ENCODE measurements around the gene DPEP1. TPM values are rescaled to one million over a fixed set of nuclear protein-coding genes. Genes with fewer than 3 reads are reported as not detected.
"Not testable (repeated sequence)": the region's sequence is repeated elsewhere in the genome, so short reads cannot be mapped to it uniquely, and the experiment has no call there.

The DPEP1 gene
- polyA plus RNA-seq, 4 donors, result 125 to 375 (median 342) TPM

GRCh38 chr16:89664238-89664637 lies 50.8 kb downstream of the DPEP1 start:
- not testable (repeated sequence) for H3K27ac ChIP-seq (ENCODE audit: low read depth in 1 of 3, low read length in 2 of 3); FAIRE-seq; DNase-seq; H3K27me3 ChIP-seq (ENCODE audit: control insufficient read depth in 3 of 3, insufficient read depth in 3 of 3, low read length in 3 of 3); H3K4me3 ChIP-seq (ENCODE audit: low read depth in 1 of 3, low read length in 3 of 3)
- H3K9me3 ChIP-seq (ENCODE audit: control insufficient read depth in 2 of 2, insufficient read depth in 1 of 2, low read depth in 1 of 2, low read length in 1 of 2), result peaks cover 0 to 16% of the 10 kb centered on the region in 2 donors
- peaks cover 0 to 58% (median 3%) of the 10 kb centered on the region in 3 donors for H3K36me3 ChIP-seq (ENCODE audit: control insufficient read depth in 3 of 3, insufficient read depth in 2 of 3, low read depth in 1 of 3, low read length in 3 of 3)
- peaks cover 0 to 12% (median 0%) of the 10 kb centered on the region in 3 donors for H3K4me1 ChIP-seq (ENCODE audit: control insufficient read depth in 3 of 3, insufficient read depth in 2 of 3, low read depth in 1 of 3, low read length in 2 of 3)
- 78 to 80% (median 79%) methylated on average over 10 of the region's 11 CpGs for WGBS, 3 donors

GRCh38 chr16:89667000-89667399 lies 53.6 kb downstream of the DPEP1 start:
- DNase-seq; H3K27me3 ChIP-seq (ENCODE audit: control insufficient read depth in 3 of 3, insufficient read depth in 3 of 3, low read length in 3 of 3); FAIRE-seq; H3K4me3 ChIP-seq (ENCODE audit: low read depth in 1 of 3, low read length in 3 of 3); H3K27ac ChIP-seq (ENCODE audit: low read depth in 1 of 3, low read length in 2 of 3): not testable (repeated sequence)
- Histone ChIP-seq H3K36me3 (ENCODE audit: control insufficient read depth in 3 of 3, insufficient read depth in 2 of 3, low read depth in 1 of 3, low read length in 3 of 3) (peaks cover 0 to 46% (median 3%) of the 10 kb centered on the region in 3 donors), H3K4me1 (ENCODE audit: control insufficient read depth in 3 of 3, insufficient read depth in 2 of 3, low read depth in 1 of 3, low read length in 2 of 3) (peaks cover 0 to 19% (median 2%) of the 10 kb centered on the region in 3 donors), H3K9me3 (ENCODE audit: control insufficient read depth in 2 of 2, insufficient read depth in 1 of 2, low read depth in 1 of 2, low read length in 1 of 2) (peaks cover 0 to 16% of the 10 kb centered on the region in 2 donors)
- 63 to 89% (median 70%) methylated on average over 6 to 7 of the region's 7 CpGs for WGBS, 3 donors

GRCh38 chr16:89667633-89668032 lies 54.2 kb downstream of the DPEP1 start:
- no peak for FAIRE-seq
- WGBS, 3 donors, result 75 to 88% (median 79%) methylated on average over 8 to 9 of the region's 9 CpGs
- no peak overlapping the region for H3K27ac ChIP-seq (ENCODE audit: low read depth in 1 of 3, low read length in 2 of 3)
- peaks cover 0 to 40% (median 3%) of the 10 kb centered on the region in 3 donors for H3K36me3 ChIP-seq (ENCODE audit: control insufficient read depth in 3 of 3, insufficient read depth in 2 of 3, low read depth in 1 of 3, low read length in 3 of 3)
- peaks cover 0 to 19% (median 2%) of the 10 kb centered on the region in 3 donors for H3K4me1 ChIP-seq (ENCODE audit: control insufficient read depth in 3 of 3, insufficient read depth in 2 of 3, low read depth in 1 of 3, low read length in 2 of 3)
- H3K4me3 ChIP-seq (ENCODE audit: low read depth in 1 of 3, low read length in 3 of 3), result no peak overlapping the region
- DNase-seq, result no peak
- peaks cover 0 to 16% of the 10 kb centered on the region in 2 donors for H3K9me3 ChIP-seq (ENCODE audit: control insufficient read depth in 2 of 2, insufficient read depth in 1 of 2, low read depth in 1 of 2, low read length in 1 of 2)
- no peaks in the 10 kb centered on the region for H3K27me3 ChIP-seq (ENCODE audit: control insufficient read depth in 3 of 3, insufficient read depth in 3 of 3, low read length in 3 of 3)

- Histone ChIP-seq H3K27me3 (ENCODE audit: control insufficient read depth in 3 of 3, insufficient read depth in 3 of 3, low read length in 3 of 3) (no peaks in the 10 kb centered on the region), H3K4me1 (ENCODE audit: control insufficient read depth in 3 of 3, insufficient read depth in 2 of 3, low read depth in 1 of 3, low read length in 2 of 3) (peaks cover 0 to 19% (median 2%) of the 10 kb centered on the region in 3 donors), H3K4me3 (ENCODE audit: low read depth in 1 of 3, low read length in 3 of 3) (peak overlapping the region in 1 of 3 donors; percentile 38), H3K27ac (ENCODE audit: low read depth in 1 of 3, low read length in 2 of 3) (peak overlapping the region; percentile 11 to 87 (median 33)), H3K9me3 (ENCODE audit: control insufficient read depth in 2 of 2, insufficient read depth in 1 of 2, low read depth in 1 of 2, low read length in 1 of 2) (peaks cover 0 to 16% of the 10 kb centered on the region in 2 donors), H3K36me3 (ENCODE audit: control insufficient read depth in 3 of 3, insufficient read depth in 2 of 3, low read depth in 1 of 3, low read length in 3 of 3) (peaks cover 0 to 30% (median 2%) of the 10 kb centered on the region in 3 donors)
- FAIRE-seq (no peak), DNase-seq (peak; percentile 51 to 79)
- WGBS, 3 donors, result 5 to 49% (median 35%) methylated on average over 5 of the region's 5 CpGs
Observed at GRCh38 chr16:89668790-89669158, 55.3 kb downstream of the DPEP1 start.

- 75 to 78% (median 78%) methylated on average over 10 to 13 of the region's 13 CpGs for WGBS, 3 donors
- FAIRE-seq, result no peak
- Histone ChIP-seq H3K9me3 (ENCODE audit: control insufficient read depth in 2 of 2, insufficient read depth in 1 of 2, low read depth in 1 of 2, low read length in 1 of 2) (peaks cover 0 to 16% of the 10 kb centered on the region in 2 donors), H3K4me1 (ENCODE audit: control insufficient read depth in 3 of 3, insufficient read depth in 2 of 3, low read depth in 1 of 3, low read length in 2 of 3) (peaks cover 0 to 19% (median 2%) of the 10 kb centered on the region in 3 donors), H3K36me3 (ENCODE audit: control insufficient read depth in 3 of 3, insufficient read depth in 2 of 3, low read depth in 1 of 3, low read length in 3 of 3) (peaks cover 0 to 21% (median 0%) of the 10 kb centered on the region in 3 donors), H3K27me3 (ENCODE audit: control insufficient read depth in 3 of 3, insufficient read depth in 3 of 3, low read length in 3 of 3) (no peaks in the 10 kb centered on the region), H3K27ac (ENCODE audit: low read depth in 1 of 3, low read length in 2 of 3) (no peak overlapping the region), H3K4me3 (ENCODE audit: low read depth in 1 of 3, low read length in 3 of 3) (no peak overlapping the region)
- DNase-seq, result no peak
Observed at GRCh38 chr16:89669755-89670154, 56.3 kb downstream of the DPEP1 start.

GRCh38 chr16:89670496-89671431 lies 57.3 kb downstream of the DPEP1 start:
- Histone ChIP-seq H3K4me1 (ENCODE audit: control insufficient read depth in 3 of 3, insufficient read depth in 2 of 3, low read depth in 1 of 3, low read length in 2 of 3) (peaks cover 0 to 19% (median 2%) of the 10 kb centered on the region in 3 donors), H3K4me3 (ENCODE audit: low read depth in 1 of 3, low read length in 3 of 3) (no peak overlapping the region), H3K9me3 (ENCODE audit: control insufficient read depth in 2 of 2, insufficient read depth in 1 of 2, low read depth in 1 of 2, low read length in 1 of 2) (peaks cover 0 to 14% of the 10 kb centered on the region in 2 donors), H3K36me3 (ENCODE audit: control insufficient read depth in 3 of 3, insufficient read depth in 2 of 3, low read depth in 1 of 3, low read length in 3 of 3) (peaks cover 0 to 15% (median 0%) of the 10 kb centered on the region in 3 donors), H3K27ac (ENCODE audit: low read depth in 1 of 3, low read length in 2 of 3) (peak overlapping the region in 2 of 3 donors; percentile 3 to 63), H3K27me3 (ENCODE audit: control insufficient read depth in 3 of 3, insufficient read depth in 3 of 3, low read length in 3 of 3) (no peaks in the 10 kb centered on the region)
- DNase-seq (peak in 1 of 2 donors; percentile 40), FAIRE-seq (no peak)
- WGBS, 3 donors, result 51 to 75% (median 70%) methylated on average over 10 of the region's 10 CpGs

GRCh38 chr16:89671565-89671964 lies 58.1 kb downstream of the DPEP1 start:
- Histone ChIP-seq H3K4me1 (ENCODE audit: control insufficient read depth in 3 of 3, insufficient read depth in 2 of 3, low read depth in 1 of 3, low read length in 2 of 3) (peaks cover 0 to 19% (median 2%) of the 10 kb centered on the region in 3 donors), H3K36me3 (ENCODE audit: control insufficient read depth in 3 of 3, insufficient read depth in 2 of 3, low read depth in 1 of 3, low read length in 3 of 3) (peaks cover 0 to 13% (median 0%) of the 10 kb centered on the region in 3 donors)
- FAIRE-seq; H3K27me3 ChIP-seq (ENCODE audit: control insufficient read depth in 3 of 3, insufficient read depth in 3 of 3, low read length in 3 of 3); H3K9me3 ChIP-seq (ENCODE audit: control insufficient read depth in 2 of 2, insufficient read depth in 1 of 2, low read depth in 1 of 2, low read length in 1 of 2); DNase-seq; H3K27ac ChIP-seq (ENCODE audit: low read depth in 1 of 3, low read length in 2 of 3); H3K4me3 ChIP-seq (ENCODE audit: low read depth in 1 of 3, low read length in 3 of 3): not testable (repeated sequence)
- 77 to 85% (median 82%) methylated on average over 4 of the region's 4 CpGs for WGBS, 3 donors

- FAIRE-seq, result no peak
- Histone ChIP-seq H3K4me1 (ENCODE audit: control insufficient read depth in 3 of 3, insufficient read depth in 2 of 3, low read depth in 1 of 3, low read length in 2 of 3) (peaks cover 0 to 19% (median 2%) of the 10 kb centered on the region in 3 donors), H3K36me3 (ENCODE audit: control insufficient read depth in 3 of 3, insufficient read depth in 2 of 3, low read depth in 1 of 3, low read length in 3 of 3) (peaks cover 0 to 13% (median 0%) of the 10 kb centered on the region in 3 donors), H3K27me3 (ENCODE audit: control insufficient read depth in 3 of 3, insufficient read depth in 3 of 3, low read length in 3 of 3) (no peaks in the 10 kb centered on the region), H3K9me3 (ENCODE audit: control insufficient read depth in 2 of 2, insufficient read depth in 1 of 2, low read depth in 1 of 2, low read length in 1 of 2) (peaks cover 0 to 2% of the 10 kb centered on the region in 2 donors), H3K27ac (ENCODE audit: low read depth in 1 of 3, low read length in 2 of 3) (no peak overlapping the region), H3K4me3 (ENCODE audit: low read depth in 1 of 3, low read length in 3 of 3) (no peak overlapping the region)
- 89 to 94% (median 92%) methylated on average over 16 of the region's 16 CpGs for WGBS, 3 donors
- DNase-seq, result no peak
Observed at GRCh38 chr16:89672177-89672941, 58.9 kb downstream of the DPEP1 start.
